Retinal pigment epithelial cell (primary cell): Measurements from ENCODE around the gene NPC1L1.

ENCODE experiments used
- DNase-seq: peaks from one replicate; pipeline ENCODE4 v3.0.0-alpha.2; 2010; ENCODE audit warnings: low read depth
- H3K4me3 ChIP-seq: 2 replicates; pipeline ENCODE4 v1.5.1; 2011; ENCODE audit warnings: mild to moderate bottlenecking, low read length, control low read depth, moderate library complexity
- TF ChIP-seq, protein P1 (sequence below): conservative IDR thresholded peaks from 2 replicates; pipeline ENCODE4 v1.5.1; 2011; ENCODE audit warnings: low read depth, low read length, control low read depth, inconsistent platforms

The NPC1L1 gene

GRCh38 chr7:44477063-44477830 lies 63.9 kb downstream of the NPC1L1 start:
- TF ChIP-seq, protein P1, sequence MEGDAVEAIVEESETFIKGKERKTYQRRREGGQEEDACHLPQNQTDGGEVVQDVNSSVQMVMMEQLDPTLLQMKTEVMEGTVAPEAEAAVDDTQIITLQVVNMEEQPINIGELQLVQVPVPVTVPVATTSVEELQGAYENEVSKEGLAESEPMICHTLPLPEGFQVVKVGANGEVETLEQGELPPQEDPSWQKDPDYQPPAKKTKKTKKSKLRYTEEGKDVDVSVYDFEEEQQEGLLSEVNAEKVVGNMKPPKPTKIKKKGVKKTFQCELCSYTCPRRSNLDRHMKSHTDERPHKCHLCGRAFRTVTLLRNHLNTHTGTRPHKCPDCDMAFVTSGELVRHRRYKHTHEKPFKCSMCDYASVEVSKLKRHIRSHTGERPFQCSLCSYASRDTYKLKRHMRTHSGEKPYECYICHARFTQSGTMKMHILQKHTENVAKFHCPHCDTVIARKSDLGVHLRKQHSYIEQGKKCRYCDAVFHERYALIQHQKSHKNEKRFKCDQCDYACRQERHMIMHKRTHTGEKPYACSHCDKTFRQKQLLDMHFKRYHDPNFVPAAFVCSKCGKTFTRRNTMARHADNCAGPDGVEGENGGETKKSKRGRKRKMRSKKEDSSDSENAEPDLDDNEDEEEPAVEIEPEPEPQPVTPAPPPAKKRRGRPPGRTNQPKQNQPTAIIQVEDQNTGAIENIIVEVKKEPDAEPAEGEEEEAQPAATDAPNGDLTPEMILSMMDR = peak; percentile 99
- no peak overlapping the region for H3K4me3 ChIP-seq
- peak; percentile 25 for DNase-seq

DNA sequence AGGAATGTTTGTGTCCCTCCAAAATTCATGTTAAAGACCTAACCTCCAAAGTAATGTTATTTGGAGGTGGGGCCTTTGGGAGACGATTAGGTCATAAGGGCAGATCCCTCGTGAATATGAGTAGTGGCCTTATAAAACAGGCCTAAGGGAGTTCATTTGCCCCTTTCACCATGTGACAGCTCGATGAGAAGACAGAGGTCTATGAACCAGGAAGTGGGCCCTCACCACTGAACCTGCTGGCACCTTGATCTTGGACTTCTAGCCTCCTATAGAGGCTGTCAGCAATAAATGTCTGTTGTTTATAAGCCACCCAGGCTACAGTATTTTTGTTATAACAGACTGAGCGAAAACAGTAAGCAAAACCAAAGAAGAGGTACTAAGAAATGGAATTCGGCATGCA lies 64.8 kb downstream of the NPC1L1 start:
- TF ChIP-seq, protein P1 = no peak
- no peak overlapping the region for H3K4me3 ChIP-seq
- DNase-seq = no peak

DNA sequence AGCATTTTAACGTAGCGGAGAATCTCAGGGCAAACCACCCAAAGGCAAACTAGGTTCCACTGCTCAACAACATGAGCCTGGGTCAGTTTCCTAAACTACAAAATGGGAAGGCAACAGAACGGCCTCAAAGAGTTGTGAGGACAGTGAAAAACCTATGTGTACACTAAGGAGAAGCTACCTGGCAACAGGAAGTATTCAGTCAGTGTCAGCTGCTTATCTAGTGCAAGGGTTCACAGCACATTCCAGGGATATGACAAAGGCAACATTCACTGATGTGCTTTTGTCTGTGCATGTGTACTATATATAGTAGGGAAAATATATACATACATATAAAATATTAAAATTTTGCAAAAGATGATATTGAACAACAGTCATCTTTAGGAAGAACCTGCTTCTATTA lies 67.8 kb downstream of the NPC1L1 start:
- TF ChIP-seq, protein P1 = no peak
- DNase-seq = no peak
- no peak overlapping the region for H3K4me3 ChIP-seq

- no peak overlapping the region for H3K4me3 ChIP-seq
- TF ChIP-seq, protein P1 = no peak
- DNase-seq = no peak
Observed at GRCh38 chr7:44472843-44473242, 68.3 kb downstream of the NPC1L1 start.

GRCh38 chr7:44471850-44472249 lies 69.3 kb downstream of the NPC1L1 start:
- TF ChIP-seq, protein P1 = no peak
- DNase-seq = no peak
- H3K4me3 ChIP-seq = no peak overlapping the region

DNA sequence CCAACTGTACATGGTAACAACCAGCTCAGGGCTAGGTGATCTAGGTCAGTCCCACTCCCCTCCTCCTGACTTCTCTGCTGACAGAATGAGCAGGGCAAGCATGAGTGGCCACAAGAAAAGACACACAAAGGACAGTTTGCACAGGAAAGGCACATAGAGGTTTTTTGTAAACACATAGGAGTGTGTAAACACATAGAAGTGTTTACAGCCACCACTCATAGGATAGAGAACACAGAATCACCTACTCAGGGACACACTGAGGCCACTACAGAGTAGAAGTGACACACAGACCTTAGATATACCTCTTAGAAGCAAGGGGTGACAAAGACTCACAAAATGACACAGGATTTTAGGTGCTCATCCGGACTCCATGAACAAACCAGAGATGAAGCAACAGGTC lies 69.7 kb downstream of the NPC1L1 start:
- DNase-seq = no peak
- no peak overlapping the region for H3K4me3 ChIP-seq
- TF ChIP-seq, protein P1 = no peak

GRCh38 chr7:44470628-44471245 lies 70.4 kb downstream of the NPC1L1 start:
- no peak overlapping the region for H3K4me3 ChIP-seq
- DNase-seq = no peak
- TF ChIP-seq, protein P1 = no peak
